ENCODE measurements around the gene MICALL2. TPM values are rescaled to one million over a fixed set of nuclear protein-coding genes. Genes with fewer than 3 reads are reported as not detected.

The MICALL2 gene
- total RNA-seq, 1 experiment from 2014 or later: 7.7 TPM

DNA sequence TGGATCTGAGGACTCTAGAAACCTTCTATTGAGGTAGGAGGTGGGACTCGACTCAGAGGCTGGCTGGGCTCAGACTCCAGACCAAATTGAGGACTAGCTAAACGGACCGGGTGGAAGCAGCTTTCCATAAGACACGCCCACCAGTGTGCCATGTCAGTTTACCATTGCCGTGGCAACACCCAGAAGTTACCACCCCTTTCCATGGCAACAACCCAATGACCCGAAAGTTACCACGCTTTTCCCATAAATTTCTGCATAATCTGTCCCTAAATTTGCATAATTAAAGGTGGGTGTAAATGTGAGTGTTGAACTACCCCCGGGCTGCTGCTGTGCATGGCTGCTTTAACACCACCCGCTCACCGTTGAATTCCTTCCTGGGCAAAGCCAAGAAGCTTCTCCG lies 58.9 kb downstream of the MICALL2 start:
- Histone ChIP-seq H3K9me3 (replicated peaks) (peaks cover 9% of the 10 kb centered on the region), H3K27ac (no peak overlapping the region), H3K4me3 (no peak overlapping the region), H3K27me3 (replicated peaks) (peaks cover 60% of the 10 kb centered on the region), H3K4me1 (replicated peaks) (peaks cover 9% of the 10 kb centered on the region; the same call in 1 of the 2 replicates), H3K36me3 (no peaks in the 10 kb centered on the region)
- no peak for DNase-seq (ENCODE audit: low read depth in 1 of 2, low spot score in 2 of 2)

- Histone ChIP-seq H3K27ac (no peak overlapping the region), H3K36me3 (no peaks in the 10 kb centered on the region), H3K9me3 (replicated peaks) (peaks cover 15% of the 10 kb centered on the region), H3K27me3 (replicated peaks) (peaks cover 36% of the 10 kb centered on the region), H3K4me3 (no peak overlapping the region), H3K4me1 (replicated peaks) (peaks cover 5% of the 10 kb centered on the region; the same call in 1 of the 2 replicates)
- no peak for DNase-seq (ENCODE audit: low read depth in 1 of 2, low spot score in 2 of 2)
Observed at GRCh38 chr7:1397491-1398327, 61.6 kb downstream of the MICALL2 start.

GRCh38 chr7:1396195-1396594 lies 63.1 kb downstream of the MICALL2 start:
- no peak for DNase-seq (ENCODE audit: low read depth in 1 of 2, low spot score in 2 of 2)

DNA sequence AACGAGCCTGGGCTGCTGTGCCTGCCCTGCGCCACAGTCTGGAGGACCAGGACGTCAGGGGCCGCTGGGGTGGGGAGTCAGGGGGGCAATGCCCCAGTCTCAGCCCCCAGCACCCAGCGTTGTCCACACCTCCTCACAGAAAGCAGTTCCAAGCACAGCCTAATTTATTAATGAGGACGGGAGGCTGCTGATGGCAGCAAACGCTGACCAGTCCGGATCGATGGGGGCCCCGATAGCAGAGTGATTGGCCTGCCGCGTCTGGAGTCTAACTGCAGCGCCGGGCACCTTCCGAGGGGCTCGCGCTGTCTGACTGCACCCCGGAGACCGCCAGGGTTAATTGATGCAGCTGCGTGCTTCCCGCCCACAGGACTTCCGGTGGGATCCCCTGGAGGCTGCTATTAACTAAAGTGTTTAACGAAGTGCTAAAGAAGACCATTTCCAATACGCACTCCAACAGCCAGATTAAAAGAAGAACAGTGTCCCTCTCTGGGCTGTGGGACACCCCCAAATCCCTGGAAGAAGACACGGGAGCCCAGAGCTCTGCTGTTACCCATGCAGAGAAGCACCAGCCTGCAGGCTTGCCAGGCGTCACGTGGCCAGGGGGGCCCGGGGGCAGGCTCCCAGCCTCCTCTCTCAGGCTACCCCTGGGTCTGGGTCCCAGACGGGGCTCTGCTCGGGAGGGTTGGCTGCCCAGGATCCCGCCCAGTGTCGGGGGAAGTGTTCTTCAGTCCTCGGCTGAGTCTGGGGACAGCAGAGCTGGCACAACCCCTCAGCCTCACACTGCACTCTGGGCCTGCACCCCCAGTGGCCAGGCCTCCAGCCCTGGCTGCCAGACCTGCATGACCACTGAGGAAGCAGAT lies 63.8 kb downstream of the MICALL2 start:
- Histone ChIP-seq H3K4me3 (no peak overlapping the region), H3K36me3 (no peaks in the 10 kb centered on the region), H3K27me3 (replicated peaks) (peaks cover 28% of the 10 kb centered on the region), H3K4me1 (replicated peaks) (peaks cover 5% of the 10 kb centered on the region; the same call in 1 of the 2 replicates), H3K27ac (no peak overlapping the region), H3K9me3 (replicated peaks) (peaks cover 12% of the 10 kb centered on the region)
- DNase-seq (ENCODE audit: low read depth in 1 of 2, low spot score in 2 of 2): no peak

More at GRCh38 chr7:1396195-1396594, 63.1 kb downstream of the MICALL2 start:
- Histone ChIP-seq H3K36me3 (no peaks in the 10 kb centered on the region), H3K4me3 (no peak overlapping the region), H3K27ac (no peak overlapping the region), H3K9me3 (replicated peaks) (peaks cover 12% of the 10 kb centered on the region), H3K4me1 (replicated peaks) (peaks cover 5% of the 10 kb centered on the region; the same call in 1 of the 2 replicates), H3K27me3 (replicated peaks) (peaks cover 28% of the 10 kb centered on the region)

- no peak overlapping the region for H3K27ac ChIP-seq
Observed at GRCh38 chr7:1394371-1394770, 64.9 kb downstream of the MICALL2 start.

GRCh38 chr7:1393421-1393820 lies 65.8 kb downstream of the MICALL2 start:
- DNase-seq (ENCODE audit: low read depth in 1 of 2, low spot score in 2 of 2): no peak
- Histone ChIP-seq H3K27me3 (replicated peaks) (peaks cover 36% of the 10 kb centered on the region), H3K9me3 (replicated peaks) (peaks cover 12% of the 10 kb centered on the region), H3K36me3 (no peaks in the 10 kb centered on the region), H3K27ac (no peak overlapping the region), H3K4me3 (no peak overlapping the region), H3K4me1 (replicated peaks) (peaks cover 5% of the 10 kb centered on the region; the same call in 1 of the 2 replicates)

More at GRCh38 chr7:1394371-1394770, 64.9 kb downstream of the MICALL2 start:
- Histone ChIP-seq H3K4me3 (no peak overlapping the region), H3K4me1 (replicated peaks) (peaks cover 5% of the 10 kb centered on the region; the same call in 1 of the 2 replicates), H3K27me3 (replicated peaks) (peaks cover 34% of the 10 kb centered on the region), H3K9me3 (replicated peaks) (peaks cover 12% of the 10 kb centered on the region), H3K36me3 (no peaks in the 10 kb centered on the region)
- DNase-seq (ENCODE audit: low read depth in 1 of 2, low spot score in 2 of 2): no peak

GRCh38 chr7:1392556-1392955 lies 66.7 kb downstream of the MICALL2 start:
- Histone ChIP-seq H3K27ac (no peak overlapping the region), H3K4me1 (replicated peaks) (peaks cover 3% of the 10 kb centered on the region; the same call in 1 of the 2 replicates), H3K4me3 (no peak overlapping the region), H3K36me3 (no peaks in the 10 kb centered on the region), H3K9me3 (replicated peaks) (peaks cover 12% of the 10 kb centered on the region), H3K27me3 (replicated peaks) (peaks cover 42% of the 10 kb centered on the region)
- DNase-seq (ENCODE audit: low read depth in 1 of 2, low spot score in 2 of 2): no peak

DNA sequence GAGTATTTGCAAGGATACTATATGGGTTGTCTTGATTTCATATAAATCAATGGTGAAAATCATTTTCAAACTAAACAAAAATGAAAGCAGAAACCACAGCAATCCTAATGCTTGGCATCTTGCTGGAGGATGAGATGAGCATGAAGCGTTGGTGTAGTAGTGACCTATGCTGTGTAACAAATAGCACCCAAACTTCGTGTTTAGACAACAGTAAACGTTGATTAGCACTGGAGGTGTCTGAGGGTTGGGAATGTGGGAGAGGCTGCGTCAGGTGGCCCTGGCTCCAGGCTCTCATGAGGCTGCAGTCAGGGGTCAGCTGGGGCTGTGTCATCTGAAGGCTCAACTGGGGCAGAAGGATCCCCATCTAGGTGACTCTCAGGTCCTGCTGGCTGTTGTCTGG lies 67.8 kb downstream of the MICALL2 start:
- Histone ChIP-seq H3K4me1 (replicated peaks) (no peaks in the 10 kb centered on the region), H3K4me3 (no peak overlapping the region), H3K27me3 (replicated peaks) (peaks cover 54% of the 10 kb centered on the region), H3K36me3 (no peaks in the 10 kb centered on the region), H3K9me3 (replicated peaks) (peaks cover 12% of the 10 kb centered on the region), H3K27ac (no peak overlapping the region)
- no peak for DNase-seq (ENCODE audit: low read depth in 1 of 2, low spot score in 2 of 2)

DNA sequence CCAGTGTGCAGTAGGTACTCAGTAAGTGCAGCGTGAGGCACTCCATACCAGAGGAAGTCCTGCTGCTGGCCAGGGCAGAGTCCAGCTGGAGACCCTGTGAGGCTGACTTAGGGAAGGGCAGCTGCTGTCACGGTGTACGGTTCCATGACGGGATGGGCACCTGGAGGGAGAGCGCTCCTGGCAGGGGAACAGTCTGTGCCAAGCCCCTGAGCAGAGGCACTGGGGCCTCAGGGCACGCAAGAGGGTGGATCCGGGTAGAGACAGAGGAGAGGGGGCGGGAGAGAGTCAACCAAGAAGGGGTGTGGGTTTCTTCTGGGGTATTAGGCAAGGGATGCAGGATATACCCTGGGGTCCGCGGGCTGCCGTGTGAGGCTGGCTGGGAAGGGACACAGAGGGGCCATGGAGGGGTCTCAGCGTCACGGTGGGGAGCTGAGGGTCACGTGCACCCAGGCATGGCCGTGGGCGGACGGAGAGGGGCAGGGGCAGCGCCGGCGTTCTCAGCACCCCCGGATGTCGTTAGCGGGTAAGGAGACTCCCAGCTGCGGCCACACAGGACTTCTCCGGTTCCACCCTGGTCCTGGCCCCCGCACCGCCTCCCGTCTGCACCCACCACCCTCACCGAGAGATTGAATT lies 70.5 kb downstream of the MICALL2 start:
- no peaks in the 10 kb centered on the region for H3K36me3 ChIP-seq
- no peaks in the 10 kb centered on the region for H3K4me1 ChIP-seq (replicated peaks)
- H3K27ac ChIP-seq: no peak overlapping the region
- no peak overlapping the region for H3K4me3 ChIP-seq
- peaks cover 4% of the 10 kb centered on the region; the same call in 1 of the 2 replicates for H3K9me3 ChIP-seq (replicated peaks)
- H3K27me3 ChIP-seq (replicated peaks): peaks cover 80% of the 10 kb centered on the region
- DNase-seq (ENCODE audit: low read depth in 1 of 2, low spot score in 2 of 2): no peak

GRCh38 chr7:1388021-1388702 lies 71.1 kb downstream of the MICALL2 start:
- Histone ChIP-seq H3K4me3 (no peak overlapping the region), H3K27ac (no peak overlapping the region), H3K27me3 (replicated peaks) (peaks cover 86% of the 10 kb centered on the region), H3K9me3 (replicated peaks) (peaks cover 4% of the 10 kb centered on the region; the same call in 1 of the 2 replicates), H3K4me1 (replicated peaks) (no peaks in the 10 kb centered on the region), H3K36me3 (no peaks in the 10 kb centered on the region)
- DNase-seq (ENCODE audit: low read depth in 1 of 2, low spot score in 2 of 2): no peak

- Histone ChIP-seq H3K4me3 (no peak overlapping the region), H3K4me1 (replicated peaks) (no peaks in the 10 kb centered on the region), H3K36me3 (no peaks in the 10 kb centered on the region), H3K27ac (no peak overlapping the region), H3K9me3 (replicated peaks) (peaks cover 4% of the 10 kb centered on the region; the same call in 1 of the 2 replicates), H3K27me3 (replicated peaks) (peaks cover 91% of the 10 kb centered on the region)
- no peak for DNase-seq (ENCODE audit: low read depth in 1 of 2, low spot score in 2 of 2)
Observed at GRCh38 chr7:1387261-1387660, 72.0 kb downstream of the MICALL2 start.

GRCh38 chr7:1386623-1387220 lies 72.5 kb downstream of the MICALL2 start:
- DNase-seq (ENCODE audit: low read depth in 1 of 2, low spot score in 2 of 2): no peak
- H3K27ac ChIP-seq: no peak overlapping the region
- H3K27me3 ChIP-seq (replicated peaks): peaks cover 92% of the 10 kb centered on the region
- H3K36me3 ChIP-seq: no peaks in the 10 kb centered on the region
- no peaks in the 10 kb centered on the region for H3K4me1 ChIP-seq (replicated peaks)
- H3K9me3 ChIP-seq (replicated peaks): peaks cover 4% of the 10 kb centered on the region; the same call in 1 of the 2 replicates
- H3K4me3 ChIP-seq: no peak overlapping the region
